Activated effector memory CD4-positive, alpha-beta T cell treated with Interleukin-2 at 50 U/mL for 16 hours (primary cell): Measurements from ENCODE around the gene PRXL2A.
A peak's percentile ranks its signal among the peaks of the same experiment; 100 is the strongest.
"Not testable (repeated sequence)": the region's sequence is repeated elsewhere in the genome, so short reads cannot be mapped to it uniquely, and the experiment has no call there.

ENCODE experiments used
- DNase-seq: peaks from one replicate; pipeline ENCODE4 v3.0.0-alpha.2; 2020

Gene PRXL2A

GRCh38 chr10:80408242-80409101, at the start of gene PRXL2A:
Gene PRXL2A (plus strand): TSS chr10:80408551. CDS start chr10:80420468, 11,917 bp downstream.
- peak; percentile 65 for DNase-seq

GRCh38 chr10:80358925-80359324, 49.4 kb upstream of the PRXL2A start:
- not testable (repeated sequence) for DNase-seq

DNA sequence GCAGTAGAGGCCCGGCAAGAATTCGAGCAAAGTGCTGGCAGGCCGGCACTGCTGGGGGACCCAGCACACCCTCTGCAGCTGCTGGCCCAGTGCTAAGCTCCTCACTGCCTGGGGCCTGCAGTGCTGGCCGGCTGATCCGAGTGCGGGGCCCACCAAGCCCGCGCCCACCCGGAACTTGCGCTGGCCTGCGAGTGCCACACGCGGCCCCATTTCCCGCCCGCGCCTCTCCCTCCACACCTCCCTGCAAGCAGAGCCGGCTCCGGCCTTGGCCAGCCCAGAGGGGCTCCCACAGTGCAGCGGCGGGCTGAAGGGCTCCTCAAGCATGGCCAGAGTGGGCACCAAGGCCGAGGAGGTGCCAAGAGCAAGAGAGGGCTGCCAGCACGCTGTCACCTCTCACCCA, 48.7 kb upstream of the PRXL2A start:
- no peak for DNase-seq

DNA sequence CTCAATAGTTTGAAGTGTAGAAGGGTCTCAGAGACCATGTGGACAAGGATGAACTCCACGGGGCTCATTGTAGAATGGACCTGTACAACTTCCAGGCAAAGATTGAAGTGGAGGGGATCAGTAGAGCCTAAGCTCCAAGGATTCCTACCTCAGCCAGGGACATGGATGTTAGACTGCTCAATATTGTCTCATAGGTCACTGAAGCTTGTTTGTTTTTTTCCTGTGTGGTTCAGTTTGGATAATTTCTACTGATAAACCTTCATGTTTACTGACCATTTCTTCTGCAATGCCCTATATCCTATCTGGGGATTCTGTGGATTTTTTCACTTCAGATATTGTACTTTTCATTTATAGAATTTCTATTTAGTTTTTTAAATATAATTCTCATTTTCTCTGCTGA, 42.8 kb upstream of the PRXL2A start:
- DNase-seq = no peak

GRCh38 chr10:80371467-80371866, 36.9 kb upstream of the PRXL2A start:
- DNase-seq = no peak

- DNase-seq = no peak
Observed at GRCh38 chr10:80372675-80373074, 35.7 kb upstream of the PRXL2A start.

DNA sequence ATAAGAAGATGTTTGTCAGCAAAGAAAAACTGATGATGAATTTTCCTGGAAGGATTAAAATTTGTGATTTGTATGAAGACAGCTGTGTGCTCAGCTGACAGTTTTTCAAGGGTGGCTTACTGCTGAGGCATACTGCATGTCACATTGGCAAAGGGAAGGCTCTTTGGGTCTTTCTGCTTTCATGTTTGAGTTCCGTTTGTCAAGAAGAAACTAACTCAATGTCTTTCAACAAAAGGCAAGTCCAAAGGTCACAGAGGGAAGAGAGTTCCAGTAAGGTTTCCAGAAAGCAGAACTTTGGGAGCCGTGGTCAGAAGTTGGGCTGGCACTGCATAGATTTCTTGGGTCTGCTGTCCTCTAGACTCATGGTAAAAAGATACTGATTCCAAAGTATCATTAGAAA, 34.8 kb upstream of the PRXL2A start:
- DNase-seq = no peak

DNA sequence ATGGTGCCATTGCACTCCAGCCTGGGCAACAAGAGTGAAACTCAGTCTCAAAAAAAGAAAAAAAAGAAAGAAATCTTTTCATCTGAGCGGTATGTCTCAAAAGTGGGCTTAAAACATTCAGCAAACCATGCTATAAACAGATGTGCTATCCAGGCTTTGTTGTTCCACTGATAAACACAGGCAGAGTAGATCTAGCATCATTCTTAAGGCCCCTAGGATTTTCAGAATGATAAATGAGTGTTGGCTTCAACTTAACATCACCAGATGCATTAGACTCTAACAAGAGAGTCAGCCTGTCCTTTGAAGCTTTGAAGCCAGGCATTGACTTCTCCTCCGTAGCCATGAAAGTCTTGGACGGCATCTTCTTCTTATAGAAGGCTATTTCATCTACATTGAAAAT, 28.6 kb upstream of the PRXL2A start:
- no peak for DNase-seq

DNA sequence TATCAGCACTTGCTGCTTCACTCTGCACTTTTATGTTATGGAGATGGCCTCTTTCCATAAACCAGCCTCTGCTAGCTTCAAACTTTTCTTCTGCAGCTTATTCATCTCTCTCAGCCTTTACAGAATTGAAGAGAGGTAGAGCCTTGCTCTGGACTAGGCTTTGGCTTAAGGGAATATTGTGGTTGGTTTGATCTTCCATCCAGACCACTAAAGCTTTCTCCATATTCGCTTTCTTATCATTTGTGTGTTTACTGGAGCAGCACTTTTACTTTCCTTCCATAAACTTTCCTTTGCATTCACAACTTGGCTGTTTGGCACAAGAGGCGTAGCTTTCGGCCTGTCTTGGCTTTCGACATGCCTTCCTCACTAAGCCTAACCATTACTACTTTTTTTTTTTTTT, 28.2 kb upstream of the PRXL2A start:
- no peak for DNase-seq

GRCh38 chr10:80382989-80383388, 25.4 kb upstream of the PRXL2A start:
- peak; percentile 18 for DNase-seq

DNA sequence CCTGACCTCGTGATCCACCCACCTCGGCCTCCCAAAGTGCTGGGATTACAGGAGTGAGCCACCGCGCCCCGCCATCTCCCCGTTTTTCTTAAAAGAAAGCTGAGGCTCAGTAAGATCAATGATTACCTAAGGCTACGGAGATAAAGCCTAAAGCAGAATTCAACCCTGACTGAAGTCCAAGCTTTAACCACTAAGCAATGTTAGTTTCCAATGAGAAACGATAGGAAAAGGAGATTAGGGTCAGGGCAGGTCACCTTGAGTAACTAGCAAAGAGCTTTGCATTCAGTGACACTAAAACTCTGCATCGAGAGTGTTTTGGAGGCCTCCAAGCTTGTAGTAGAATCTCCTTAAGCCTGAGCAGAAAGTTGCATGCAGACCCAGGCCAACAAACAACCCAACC, 17.6 kb upstream of the PRXL2A start:
- DNase-seq = no peak

DNA sequence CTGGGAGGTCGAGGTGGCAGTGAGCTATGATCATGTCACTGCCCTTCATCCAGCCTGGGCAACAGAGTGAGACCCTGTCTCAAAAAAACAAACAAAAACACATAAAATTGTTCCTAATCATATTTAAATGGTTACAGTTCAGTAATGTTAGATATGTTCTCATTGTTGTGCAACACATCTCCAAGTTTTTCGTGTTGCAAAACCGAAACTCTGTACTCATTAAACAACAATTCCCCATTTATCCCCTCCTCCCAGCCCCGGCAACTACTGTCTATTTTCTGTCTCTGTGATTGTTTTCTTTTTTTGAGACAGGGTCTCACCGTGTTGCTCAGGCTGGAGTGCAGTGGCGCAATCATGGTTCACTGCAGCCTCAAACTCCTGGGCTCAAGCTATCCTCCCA, 16.1 kb upstream of the PRXL2A start:
- DNase-seq = no peak

GRCh38 chr10:80394358-80394916, 13.9 kb upstream of the PRXL2A start:
- DNase-seq = no peak

- DNase-seq = no peak
Observed at GRCh38 chr10:80397014-80397413, 11.3 kb upstream of the PRXL2A start.

DNA sequence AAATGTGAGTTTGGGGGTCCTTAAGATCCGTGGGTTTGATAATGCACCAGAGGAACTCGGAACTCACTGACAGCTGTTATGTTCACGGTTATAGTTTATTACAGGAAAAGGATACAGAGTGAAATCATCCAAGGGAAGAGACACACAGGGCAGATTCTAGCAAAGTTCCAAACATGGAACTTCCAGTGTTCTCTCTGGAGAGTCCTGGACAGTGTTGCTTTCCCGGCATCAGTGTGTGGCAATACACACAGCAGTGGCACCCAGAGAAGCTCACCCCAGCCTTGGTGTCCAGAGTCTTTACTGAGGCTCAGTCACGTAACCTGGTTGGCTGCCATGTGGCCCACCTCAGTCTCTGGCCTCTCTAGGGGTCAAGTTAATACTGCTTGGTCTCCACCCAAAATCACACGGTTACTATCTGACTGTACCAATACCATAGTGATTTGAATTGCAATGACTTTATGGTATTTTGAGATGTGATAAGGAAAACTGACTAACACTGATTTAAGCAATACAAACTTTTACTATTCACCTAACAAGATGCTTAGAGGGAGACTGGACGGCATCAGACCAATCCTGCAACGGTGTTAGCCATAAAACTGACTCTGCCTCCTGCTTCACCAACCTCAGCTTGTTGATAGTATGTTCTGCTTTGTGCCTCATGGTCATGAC, 8.1 kb upstream of the PRXL2A start:
- DNase-seq = no peak

DNA sequence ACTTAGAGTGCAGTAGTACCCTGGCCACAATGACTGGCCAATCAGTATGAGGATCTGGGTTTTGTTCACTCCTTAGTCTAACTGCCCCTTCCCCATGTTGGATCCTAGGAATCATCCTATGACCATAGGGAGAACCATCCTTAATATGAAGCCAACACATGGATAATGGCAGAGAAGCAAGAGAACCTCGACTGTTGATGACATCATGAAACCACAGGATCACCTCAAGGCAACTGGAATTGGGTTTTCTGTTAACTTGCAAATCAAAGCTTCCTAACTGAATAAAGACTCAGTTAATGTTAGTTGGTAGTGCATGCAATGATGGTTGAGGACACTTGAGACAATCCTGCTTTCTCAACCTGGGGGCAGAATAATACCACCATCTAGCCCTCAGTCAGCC, 3.3 kb upstream of the PRXL2A start:
- DNase-seq = no peak

DNA sequence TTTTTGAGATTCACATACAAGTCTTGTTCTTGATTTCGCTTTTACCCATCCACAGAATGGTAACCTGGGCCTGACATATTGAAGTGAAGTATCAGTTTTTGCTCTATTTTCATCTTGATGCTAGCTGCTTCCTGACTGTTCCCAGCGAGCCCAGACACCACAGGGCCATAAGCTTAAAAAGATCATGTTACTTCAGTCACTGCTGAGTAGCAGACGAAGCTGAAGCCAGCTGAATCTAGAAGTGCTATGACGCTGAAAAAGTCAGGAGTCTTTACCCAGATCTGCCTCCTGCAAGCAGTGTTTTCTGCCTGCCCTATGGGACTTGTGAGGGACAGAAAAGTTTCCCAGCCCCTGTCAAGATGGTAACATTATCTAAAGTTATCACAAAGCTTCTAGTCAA, 2.7 kb upstream of the PRXL2A start:
- DNase-seq = no peak

DNA sequence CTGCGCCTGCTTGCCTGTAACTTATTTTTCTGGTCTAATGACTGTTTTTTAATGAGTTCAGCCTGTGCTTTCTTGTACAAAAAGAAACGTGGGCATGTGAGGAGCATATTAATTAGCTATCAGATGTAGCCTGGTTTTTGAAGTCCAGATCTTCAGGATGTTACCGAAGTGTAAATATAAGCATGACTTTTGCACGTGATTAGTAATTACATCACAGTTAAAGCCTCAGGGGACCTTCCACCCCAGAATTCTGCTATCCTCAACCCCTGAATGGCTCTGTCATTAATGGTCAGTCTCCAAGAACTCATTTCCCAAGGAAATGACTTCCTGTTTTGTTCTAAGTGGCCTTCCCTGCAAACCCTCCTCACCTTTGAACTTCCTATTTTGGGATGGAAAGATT, 2.1 kb upstream of the PRXL2A start:
- DNase-seq = no peak

DNA sequence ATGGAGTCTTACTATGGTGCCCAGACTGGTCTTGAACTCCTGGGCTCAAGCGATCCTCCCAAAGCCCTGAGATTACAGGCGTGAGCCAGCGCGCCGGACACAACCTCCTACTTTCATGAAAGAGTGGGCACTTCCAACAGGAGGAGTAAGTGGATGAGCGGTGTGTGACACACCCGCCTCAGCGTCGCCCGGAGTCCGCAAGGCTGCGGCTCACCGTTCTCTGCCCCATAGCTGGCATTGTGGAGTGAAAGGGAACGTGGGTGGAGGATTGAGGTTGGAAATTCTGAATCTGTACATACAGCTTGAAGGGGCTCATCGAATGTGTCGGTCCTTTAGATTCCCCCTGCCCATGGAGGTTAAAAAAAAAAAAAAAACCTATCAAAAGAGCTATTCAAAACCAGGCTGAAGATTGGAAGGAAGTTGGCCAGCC, 524 bp upstream of the PRXL2A start:
- DNase-seq = no peak

DNA sequence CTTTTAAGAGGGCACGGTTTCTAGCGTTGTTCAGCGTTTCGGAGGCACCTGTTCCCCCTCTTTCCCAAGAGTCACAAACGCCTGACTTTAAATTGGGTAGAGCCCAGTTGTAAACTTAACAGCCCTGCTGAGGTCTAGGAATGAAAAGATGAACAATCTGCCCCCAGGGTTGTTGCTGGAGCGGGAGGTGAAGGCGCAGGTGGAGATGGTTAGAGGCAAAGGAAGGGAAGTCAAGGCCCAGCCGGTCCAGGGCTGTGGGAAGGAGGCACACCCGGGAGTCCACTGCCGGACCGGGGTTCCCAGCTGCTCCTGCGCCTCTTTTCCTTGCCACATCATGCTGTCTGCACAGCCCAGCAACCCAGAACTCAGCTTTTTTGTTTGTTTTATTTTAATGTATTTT, 770 bp downstream of the PRXL2A start:
- DNase-seq = no peak

DNA sequence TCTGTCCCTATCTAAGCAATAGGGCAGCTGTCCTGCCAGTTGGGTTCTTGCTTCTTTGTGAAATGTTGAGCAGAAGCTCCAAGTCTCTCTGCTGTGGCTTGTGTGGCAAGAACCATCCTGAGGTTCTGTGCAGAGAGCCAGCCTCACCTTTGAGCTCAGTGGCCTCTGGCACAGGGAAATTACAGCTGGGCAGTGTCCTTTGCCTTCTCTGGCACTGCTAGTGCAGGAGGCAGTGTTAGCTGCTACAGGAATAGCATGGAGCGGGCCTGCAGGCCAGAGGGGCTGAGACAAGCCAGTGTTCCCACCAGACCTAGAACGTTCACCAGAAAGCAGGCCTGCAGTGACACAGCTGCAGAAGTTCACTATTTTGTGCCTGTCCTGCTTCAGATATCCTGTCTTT, 1.8 kb downstream of the PRXL2A start:
- no peak for DNase-seq

DNA sequence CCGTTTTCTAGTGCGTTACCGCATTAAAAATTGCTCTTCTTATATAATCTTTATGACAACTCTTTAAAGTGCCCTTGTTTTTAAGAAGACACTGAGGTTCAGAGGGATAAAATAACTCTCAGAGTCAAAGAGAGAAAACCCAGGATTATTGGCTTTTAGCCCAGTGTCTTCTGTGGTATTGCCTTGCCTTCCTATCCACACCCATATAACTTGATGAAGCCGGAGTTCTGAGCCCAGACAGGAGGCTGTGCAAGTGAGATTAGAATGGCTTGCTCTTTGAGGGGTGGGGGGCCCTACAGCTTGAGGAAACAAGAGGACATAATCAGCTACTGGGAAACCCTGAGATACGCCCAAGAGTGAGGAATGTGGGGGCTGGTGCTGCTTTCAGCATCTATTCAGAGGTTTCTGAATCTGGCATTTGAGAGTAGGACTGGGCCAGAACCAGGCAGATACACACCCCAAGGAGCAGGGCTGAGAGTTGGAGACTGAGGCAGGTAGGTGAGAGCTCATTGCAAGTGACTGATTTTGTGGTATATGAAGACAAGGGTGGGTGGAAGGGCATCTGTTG, 2.3 kb downstream of the PRXL2A start:
- DNase-seq = no peak

DNA sequence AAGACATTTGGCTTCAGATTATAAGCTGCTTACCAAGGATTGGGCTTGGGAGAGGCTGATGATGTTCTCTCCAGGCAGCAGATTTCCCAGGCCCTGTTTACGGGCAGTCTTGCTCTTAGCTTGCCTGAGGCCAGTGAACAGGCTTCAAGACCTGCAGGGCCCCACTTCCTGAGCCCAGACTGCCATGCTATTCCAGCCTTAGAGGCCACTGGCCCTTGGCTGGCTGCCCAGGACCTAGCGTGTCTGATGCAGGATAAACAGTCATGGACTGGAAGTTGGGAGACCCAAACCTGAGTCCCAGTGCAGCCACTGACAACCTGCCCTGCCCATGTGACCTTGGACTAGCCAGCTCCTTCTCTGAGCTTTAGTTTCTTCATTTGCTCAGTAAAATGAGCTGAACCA, 2.9 kb downstream of the PRXL2A start:
- no peak for DNase-seq

DNA sequence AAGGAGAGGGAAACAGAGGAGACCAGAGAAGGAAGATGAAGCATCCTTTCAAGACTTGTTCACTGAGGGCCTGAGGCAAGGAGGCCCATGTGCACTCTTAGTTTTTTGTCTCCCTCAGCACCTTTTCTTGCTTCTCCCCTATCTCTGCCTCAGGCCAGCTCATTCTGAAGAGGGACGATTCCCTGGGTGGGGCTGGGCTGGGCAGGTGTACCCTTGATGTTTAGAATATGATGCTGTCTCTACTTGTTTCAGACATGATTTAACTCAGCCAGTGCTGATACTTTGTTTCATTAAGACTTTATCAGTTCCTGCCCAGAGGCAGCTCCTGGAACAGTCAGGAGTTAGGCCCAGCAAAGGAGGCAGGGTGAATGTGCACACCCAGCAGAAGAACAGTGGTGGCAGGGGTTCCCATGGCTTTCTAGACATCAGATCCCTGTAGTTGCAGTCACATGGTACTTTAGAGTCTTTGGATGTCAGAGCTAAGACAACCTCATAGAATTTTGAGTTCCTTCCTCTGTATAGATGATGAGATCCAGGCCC, 3.4 kb downstream of the PRXL2A start:
- no peak for DNase-seq
